ENCODE measurements around the gene ISG20L2.

ISG20L2 gene

DNA sequence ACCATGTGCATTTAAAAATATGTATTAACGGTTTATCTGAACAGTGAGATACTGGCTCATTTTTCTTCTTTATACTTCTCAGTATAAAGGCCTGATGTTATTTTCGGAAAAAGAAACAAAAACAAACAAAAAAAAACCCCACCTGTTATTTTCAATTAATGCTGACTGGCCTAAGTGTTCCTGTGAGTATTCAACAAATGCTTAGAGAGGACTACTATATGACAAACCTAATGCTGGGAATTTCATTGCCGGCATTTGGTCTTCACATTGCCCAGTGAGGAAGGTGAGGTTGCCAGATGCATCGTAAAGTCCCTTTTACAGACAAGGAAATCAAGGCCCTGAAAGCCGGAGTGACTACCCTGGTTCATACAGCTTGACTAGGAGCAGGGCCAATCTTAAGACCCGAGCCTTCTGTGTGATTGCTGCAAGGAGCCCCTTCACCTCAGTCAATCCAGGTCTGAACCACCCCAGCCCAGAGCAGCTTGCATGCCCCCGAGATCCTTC lies 11.7 kb upstream of the ISG20L2 start:
- FAIRE-seq = no peak

DNA sequence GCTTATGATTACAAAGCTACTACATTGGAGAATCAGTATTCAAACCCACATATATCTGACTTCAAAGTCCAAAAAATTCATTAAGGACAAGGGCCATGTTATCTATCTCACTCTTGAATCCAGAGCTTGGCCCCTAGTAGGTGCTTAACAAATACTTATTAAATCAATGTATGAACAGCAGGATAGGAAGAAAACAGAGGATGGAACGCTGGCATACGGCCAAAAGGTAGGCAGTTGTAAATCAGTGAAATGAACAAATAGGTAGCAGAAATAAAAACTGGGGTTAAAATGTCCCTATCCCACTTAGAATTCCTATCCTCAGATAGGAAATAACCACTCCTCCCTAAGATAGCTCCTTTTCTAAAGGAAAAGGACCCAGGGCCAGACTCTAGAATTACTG lies 10.3 kb upstream of the ISG20L2 start:
- no peak for FAIRE-seq

DNA sequence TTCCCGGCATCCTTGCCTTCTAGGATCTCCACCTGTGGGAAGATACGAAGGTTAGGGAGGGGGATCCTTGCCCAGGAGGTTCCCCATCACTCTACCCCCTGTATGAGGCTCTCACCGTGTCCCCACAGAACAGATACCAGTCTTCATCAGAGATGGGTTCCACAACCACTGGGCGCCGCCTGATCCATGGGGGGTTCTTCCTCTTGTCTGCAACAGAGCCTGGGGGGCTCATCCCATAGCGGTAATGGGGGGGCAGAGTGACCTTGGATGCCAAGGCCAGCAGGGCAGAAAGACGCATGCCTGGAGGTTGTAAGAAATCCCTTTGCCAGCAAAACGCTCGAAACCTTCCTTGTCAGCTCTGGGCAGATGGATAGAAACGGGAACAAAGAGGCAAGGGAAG lies 9.8 kb upstream of the ISG20L2 start:
- no peak for FAIRE-seq

DNA sequence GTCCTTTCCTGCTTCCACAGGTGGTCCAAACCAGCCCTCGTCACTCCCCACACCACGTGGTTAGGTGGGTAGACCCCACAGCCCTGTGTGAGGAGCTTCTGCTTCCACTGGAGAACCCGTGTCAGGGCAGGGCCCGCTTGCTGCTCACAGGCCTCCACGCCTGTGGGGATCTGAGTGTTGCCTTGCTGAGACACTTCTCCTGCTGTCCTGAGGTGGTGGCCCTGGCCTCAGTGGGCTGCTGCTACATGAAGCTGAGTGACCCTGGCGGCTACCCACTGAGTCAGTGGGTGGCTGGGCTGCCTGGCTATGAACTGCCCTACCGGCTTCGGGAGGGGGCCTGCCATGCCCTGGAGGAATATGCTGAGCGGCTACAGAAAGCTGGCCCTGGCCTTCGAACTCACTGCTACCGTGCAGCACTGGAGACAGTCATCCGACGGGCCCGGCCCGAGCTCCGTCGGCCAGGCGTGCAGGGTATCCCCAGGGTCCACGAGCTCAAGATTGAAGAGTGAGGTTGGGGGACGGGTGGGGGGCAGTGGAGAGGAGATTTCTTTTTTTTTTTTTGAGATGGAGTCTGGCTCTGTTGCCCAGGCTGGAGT lies 5.5 kb upstream of the ISG20L2 start:
- FAIRE-seq = no peak

DNA sequence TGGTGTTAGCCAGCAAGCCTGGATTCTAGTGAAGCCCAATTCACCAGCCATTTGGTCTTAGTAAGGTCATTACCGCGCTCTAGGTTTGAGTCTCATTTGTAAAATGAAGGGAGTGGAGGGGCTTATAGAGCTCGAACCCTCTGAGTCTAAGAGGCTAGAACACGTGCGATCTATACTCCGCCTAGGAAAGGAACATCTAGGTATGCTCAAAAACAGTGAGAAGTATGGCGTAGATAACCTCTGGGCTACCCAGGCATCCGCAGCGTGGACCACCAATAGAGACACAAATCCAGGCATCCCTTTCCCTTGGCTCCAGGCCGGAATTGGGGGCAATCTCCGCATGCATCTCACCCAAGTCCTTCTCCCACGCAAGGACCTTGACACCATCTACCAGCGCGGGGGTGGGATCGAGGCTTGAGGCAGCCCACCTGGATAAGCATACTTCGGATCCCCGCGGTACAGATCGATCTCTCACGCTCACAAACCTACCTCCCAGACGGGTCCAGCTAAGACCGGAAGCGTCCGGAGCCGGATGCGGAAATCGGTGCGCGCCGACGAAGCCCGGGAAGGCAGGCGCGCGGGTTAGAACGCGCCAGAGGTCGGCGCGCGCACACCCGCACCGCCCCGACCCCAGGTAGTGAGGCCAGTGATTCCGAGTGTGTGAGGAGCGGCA lies 504 bp downstream of the ISG20L2 start, which contains the start of gene METTL25B:
METTL25B (plus strand) TSS at position 544 of the 673 bp plus-strand sequence. CDS start 636 bp downstream, outside the sequence.
- FAIRE-seq = no peak

DNA sequence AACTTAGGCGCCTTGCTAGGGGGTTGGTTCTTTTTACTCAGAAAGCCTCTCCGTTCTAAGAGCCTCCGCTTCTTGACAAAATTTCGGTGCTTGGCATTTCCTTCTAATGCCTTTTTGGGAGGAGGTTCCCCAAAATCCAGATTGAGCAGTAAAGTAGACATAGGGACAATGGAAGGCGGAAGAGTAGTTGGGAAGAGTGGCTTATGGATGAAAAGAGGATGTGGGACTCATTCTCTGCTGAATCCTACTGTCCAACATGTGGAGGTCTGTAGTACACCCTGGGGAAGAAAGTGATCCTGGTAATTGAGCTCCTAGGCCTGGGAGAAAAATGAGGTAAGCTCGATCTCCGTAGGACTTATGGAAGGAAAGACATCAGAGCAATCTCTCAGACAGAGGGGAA lies 1.1 kb downstream of the ISG20L2 start:
- FAIRE-seq = no peak

DNA sequence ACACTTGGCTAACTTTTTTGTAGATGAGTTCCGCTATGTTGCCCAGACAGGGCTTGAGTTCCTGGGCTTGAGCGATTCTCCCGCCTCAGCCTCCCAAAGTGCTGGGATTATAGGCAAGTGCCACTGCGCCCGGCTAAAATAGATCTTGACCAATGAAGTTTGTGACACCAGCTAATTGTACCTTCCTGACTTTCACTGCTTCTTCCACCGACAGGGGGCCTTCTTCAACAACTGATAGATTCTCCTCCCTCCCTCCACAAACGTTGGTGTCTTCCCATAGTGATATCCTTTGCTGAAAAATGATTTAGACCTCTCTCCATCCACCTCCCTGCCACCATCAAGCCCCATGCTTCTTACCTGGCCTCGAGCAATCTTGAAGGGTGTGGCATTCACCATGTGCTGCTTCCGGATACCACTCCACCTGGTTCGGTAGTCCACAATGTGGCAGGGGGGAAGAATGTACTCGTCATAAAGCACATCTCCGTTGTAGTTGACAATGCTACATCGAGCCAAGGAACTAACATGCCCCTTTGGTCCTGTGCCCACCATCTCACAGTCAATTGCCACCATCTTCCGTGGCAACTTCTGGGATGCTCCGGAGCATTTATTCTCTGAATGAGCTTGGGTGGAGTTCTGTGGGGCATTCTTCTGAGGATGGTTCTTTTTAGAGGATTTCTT lies 1.9 kb downstream of the ISG20L2 start:
- FAIRE-seq = no peak

DNA sequence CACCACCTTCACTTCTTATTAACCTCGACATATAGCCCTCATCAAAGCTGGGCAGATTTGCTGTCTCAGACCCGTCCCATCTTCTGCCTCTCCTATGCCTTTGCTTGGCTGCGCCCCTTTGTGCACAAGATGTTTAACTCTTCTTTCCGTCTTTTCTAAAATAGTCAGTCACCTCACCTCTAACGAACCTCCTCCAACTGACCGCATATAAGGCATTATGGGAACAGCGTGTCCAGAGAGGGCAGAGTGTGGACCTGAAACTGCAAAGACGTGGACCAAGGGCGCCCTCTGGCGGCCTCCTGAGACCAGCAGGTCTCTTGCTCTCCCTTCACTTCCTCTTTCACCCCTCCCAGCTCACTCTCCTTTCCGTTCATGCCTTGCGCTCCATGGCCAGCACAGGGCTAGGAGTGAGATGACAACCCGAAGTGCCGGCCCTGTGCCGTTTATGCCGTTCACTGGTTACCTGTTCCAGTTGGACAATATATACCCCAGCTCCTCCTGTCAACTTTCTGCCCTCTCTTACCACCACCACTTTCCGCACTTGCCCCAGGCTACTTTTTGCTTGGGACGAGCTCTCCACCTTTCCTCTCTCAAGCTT lies 2.8 kb downstream of the ISG20L2 start:
- peak; percentile 29 for FAIRE-seq

DNA sequence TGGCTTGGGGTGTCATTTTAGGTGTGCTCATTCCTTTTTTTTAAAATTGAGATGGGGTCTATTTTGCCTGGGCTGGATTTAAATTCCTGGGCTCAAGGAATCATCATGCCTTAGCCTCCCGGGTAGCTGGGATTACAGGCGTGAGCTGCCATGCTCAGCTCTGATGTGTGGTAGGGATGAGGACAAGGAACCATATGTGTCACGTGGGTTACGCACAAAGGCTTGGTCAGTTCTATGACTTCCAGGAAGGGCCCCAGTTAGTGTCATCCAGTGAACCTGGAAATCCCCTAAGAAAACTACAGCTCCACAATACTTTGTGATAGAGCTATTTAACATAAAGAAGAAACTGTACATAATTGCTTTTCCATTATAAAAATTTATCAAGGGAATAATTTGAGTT lies 7.0 kb downstream of the ISG20L2 start:
- no peak for FAIRE-seq

DNA sequence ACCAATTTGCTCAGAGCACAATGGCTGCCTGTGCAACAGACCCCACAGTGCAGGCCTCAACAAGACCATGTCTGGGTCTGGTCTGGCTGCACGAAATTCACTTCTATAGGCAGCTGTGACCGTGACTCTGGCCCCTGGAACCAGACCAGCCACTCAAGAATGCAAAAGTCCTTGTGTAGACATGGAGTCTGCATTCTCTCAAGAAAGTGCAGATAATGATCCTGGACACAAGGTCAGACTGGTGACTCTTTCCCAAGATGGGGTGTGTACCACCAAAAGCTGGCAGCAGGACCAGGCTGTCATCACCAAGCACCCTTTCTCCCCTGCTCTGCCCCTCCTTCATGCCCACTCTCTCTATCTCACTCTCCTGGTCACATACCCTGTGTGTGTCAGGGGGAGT lies 7.4 kb downstream of the ISG20L2 start:
- no peak for FAIRE-seq

DNA sequence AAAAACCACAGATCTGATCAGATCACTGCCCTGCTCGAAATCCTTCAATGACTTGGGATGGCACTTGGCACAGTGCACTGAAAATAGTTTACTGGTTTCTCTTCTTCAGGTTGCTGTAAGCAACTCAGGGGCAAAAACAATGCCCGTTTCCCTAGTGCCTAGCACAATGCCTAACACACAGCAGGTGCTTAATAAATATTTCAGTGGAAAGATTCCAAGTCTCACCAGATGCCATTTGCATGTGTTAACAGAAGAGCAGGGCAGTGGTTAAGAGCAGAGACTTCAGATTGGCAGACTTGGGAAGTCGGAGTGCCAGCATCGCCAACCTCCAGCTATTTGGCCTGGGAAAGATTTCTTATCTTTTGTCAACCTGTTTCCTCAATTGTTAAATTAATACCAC lies 11.2 kb downstream of the ISG20L2 start:
- no peak for FAIRE-seq

DNA sequence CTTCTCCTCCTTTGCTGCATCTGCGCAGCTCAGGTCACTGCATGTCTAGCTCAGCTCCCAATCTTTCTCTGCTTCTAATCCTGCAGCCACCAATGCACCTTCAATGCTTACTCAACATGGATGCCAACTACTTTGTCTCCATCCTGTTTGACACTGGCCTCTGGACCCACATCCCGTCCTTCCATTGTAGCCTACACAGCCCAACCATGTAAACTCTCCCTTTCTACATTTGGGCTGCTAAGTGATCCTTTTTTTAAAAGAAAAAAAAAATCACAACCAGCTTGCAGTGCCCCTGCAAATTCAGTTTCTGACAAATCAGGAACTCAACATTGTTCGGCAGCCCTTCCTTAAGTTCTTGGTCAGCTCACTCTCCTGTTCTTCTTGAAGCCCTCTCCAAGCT lies 13.7 kb downstream of the ISG20L2 start:
- FAIRE-seq = no peak

DNA sequence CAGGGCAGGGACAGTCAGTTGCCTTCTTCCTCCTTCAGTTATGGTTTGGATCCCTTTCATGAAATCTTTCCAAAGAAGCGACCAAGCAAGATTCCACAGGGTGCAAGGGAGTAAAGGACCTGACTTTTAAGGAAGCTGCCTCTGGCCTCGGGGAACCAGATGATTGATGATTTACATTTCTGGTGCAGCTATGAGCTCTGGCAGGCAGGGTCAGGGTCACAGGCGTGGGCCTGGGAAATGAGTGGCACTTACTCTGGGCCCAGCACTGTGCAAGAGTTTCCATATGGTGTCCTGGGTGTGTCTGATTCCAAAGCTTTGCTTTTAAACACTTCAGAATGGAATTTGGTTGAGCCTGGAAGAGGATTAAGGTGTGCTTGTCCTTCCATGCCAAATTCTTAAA lies 15.9 kb downstream of the ISG20L2 start:
- FAIRE-seq = no peak

DNA sequence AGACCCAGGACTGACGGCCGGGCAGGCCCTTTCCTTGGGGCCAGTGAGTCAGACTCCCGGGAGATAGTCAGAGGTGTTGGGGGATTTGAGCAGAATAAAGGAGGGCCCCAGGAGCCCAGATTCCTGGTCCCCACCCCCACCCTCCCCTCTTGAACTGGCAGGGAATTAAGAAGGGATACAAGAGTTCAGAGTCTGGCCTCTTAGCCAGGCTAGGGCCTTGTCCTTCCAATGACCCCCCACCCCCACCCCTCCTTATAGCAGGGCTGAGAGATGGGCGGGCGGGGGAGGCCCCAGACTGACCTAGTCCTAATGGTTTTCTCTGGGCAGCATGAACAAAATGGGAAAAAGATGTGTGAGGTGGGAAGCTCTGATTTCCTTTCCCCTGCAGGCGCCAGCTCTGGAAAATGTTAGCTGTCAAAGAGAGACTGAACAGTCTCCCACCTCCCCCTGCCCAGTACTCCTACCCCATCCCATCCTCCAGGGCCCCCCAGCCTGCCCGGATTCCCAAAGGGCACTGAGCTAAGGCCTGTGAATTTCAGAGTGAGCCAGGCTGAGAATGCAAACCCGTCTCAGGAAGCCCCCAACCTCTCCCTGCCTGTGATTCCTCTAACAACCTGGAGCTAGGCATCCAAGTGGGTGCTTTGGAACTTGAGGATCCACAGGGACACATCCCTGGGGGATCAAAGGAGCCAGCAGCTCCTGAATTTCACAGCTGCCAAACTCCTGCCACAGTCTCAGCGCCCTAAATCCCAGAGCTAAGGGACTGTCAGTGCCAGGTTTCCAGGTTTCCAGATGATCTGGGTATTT lies 17.4 kb downstream of the ISG20L2 start:
- FAIRE-seq = no peak

DNA sequence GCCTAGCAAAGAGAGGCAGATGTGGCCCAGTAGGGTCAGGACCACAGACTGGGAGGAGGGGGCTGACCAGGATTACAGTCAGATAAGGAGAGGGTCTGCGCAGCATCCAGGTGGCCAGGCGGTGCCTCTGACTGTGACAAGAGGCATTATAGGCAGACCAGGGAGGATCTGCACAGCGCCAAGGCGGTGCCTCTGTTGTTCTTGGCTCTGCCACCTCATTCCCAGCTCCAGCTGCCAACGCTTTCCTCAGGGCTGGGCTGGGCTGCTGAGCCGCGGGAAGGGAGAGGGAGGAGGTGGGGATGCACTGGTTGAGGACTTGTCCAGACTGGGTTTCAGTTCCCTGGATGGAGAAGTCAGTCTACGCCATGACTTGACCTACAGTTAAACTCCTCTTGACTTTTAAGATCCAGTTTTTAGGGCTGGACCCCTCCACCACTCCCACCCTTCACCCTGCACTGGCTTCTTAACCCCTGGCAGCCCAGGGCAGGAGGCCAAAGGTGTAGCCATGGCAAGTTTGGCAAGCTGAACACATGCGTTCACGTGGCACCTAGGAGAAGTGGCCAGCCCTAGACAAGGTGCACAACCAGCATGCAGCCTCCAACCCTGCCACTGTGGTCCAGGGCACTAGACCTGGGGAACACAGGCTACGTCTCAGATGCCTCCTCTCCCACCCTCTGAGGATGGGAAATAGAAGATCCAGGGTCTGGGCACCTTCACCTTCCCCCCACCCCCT lies 18.6 kb downstream of the ISG20L2 start:
- FAIRE-seq = no peak

DNA sequence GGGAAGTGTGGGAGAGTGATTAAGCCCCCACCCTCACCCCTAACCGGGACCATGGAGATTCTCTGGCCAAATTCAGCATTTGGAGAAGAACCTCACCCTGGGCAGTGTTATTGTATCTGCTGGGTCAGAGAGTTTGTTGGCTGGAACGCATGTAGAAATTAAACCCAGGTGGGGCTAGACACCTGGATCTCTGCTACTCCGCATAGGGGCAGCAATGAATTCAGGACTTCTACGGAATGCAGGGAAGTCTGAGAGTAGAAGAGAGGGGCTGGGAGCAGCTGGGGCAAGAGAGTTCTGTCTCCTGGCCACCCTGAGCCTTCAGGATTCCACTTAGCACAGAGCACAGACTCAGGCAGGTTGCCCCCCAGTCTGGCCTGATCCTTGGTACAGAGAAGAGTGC lies 19.5 kb downstream of the ISG20L2 start:
- no peak for FAIRE-seq

DNA sequence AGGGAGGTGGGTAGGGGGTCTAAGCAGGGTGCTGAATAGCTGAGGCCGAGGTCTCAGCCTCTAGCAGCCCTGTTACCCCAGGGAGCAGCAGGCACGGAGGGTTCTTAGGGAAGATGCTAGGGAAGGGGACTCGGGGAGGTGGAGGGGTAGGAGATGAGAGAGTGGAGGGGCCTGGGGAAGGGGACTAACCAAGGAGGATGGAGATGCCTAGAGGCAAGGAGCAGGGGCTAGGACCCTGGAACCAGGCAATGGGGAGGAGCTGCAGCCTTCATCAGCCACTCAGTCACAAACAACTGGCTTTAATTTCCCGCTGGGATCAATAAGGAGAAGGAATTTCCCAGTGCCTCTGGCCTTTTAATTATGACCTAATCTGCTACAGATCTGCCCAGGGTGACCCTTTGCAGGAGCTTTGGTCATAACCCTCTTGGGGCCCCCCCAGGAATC lies 20.3 kb downstream of the ISG20L2 start:
- FAIRE-seq = no peak

DNA sequence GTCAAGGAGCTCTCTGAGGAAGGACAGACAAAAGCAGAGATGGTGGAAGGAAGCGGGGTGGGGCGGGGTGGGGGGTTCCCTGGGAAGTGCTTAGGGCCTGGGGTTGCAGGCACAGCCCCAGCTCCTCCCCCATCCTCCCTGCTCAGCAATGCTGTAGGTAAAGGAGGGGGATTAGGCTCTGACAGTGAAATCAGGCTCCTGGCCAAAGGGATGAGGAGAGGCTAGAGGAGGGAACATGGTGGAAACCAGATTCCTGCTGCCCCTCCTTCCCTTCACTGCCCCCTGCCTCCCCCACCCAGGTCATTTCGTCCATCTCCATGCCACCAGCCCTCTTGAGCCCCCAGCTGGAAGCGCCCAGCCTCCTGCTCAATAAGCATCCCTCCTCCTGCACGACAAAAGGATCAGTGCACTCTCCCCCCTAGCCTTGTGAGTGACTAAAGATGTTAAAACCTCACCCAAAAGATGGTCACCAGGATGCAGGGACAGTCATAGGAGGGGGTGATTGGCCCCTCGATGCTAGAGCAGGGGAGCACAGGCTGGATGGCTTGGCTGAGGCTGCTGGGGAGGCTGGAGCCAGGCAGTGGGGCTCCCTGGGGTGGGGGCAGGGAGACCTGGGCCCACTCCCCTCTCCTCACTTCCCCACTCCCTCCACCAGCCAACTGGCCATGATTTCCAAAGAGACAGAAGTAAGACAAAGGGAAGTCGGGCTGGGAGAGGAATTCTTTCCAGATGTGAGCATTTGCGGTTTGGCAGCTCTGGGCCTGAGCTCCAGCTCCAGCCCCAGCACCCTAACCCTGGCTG lies 20.9 kb downstream of the ISG20L2 start:
- no peak for FAIRE-seq

DNA sequence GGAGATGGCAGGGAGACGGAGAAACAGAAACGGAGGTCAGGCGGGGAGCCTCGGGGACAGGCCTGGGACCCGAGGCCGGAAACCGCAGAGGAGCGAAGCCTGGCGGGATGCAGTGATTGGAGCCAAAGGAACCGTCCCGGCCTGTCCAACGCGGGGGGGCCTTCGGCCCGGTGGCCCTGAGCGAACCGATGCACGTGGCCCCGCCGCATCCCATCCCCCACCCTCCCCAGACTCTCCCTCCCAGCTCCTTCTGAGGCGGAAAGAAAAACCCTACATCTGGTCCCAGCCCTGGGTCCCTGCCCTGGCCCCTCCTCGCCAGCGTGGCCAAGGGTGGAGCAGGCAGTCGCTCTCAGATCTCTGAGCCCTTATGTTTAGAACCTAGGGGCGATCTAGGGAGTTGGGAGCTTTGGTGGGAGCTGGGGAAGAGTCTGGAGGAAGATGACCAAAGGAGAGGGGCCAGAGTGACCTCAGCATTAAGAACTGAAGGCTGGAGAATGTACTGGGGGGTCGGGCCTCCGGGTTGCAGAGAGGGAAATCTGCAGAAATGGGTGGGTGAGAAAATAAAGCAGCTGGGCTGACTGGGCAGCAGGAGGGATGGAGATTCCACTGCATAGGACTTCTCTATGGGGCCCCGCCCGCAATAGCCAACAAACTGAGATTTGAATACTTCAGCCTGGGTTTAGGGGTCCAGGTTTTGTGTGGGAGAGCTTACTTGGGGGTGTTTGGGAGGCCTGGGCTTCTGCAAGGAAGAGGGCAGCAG lies 21.7 kb downstream of the ISG20L2 start:
- no peak for FAIRE-seq

DNA sequence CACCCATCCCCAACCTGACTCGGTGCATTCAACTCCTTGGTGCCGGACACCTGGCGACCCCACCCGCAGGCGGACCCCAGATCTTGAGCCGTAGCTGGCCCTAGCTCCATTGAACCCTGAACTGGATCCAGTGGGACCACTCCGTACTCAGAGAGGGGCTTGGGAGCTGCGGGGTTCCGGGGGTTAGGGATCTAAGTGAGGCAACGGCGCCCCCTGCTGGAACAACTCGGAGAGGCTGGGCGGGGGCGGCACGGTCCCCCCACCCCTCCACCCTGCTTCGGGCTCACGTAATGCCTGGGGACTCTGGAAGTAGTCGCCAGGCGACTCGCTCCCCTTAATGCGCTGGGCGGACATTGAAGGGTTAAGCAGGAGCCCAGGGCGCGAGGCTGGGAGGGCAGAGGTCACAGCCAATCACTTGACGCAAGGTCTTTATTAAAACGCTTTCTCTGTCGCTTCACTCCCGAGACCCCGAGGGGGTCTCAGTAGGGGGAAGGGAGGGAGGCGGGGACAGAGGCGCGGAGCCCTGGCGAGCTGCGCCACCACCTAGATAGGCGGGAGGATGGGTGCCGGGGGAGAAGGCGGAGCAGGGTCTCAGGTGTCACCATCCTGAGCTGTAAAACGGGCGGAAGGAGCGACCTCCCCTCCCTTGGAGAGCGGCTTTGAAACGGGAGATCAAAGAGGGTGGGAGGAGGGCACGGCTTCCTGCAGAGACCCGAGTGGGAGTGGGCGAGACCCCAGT lies 22.5 kb downstream of the ISG20L2 start:
- no peak for FAIRE-seq

Data from A204.1 (cell line).